HCT116 (cell line): ENCODE results near the gene PSMD3. TPM values are rescaled to one million over a fixed set of nuclear protein-coding genes. Genes with fewer than 3 reads are reported as not detected.
A peak's percentile ranks its signal among the peaks of the same experiment; 100 is the strongest.

ENCODE experiments used
- ATAC-seq: fragments of 200-7000 bp; cut with Tn5 transposase; 2 replicates; pipeline ENCODE4 v1.9.1; 2020; ENCODE audit warnings: mild to moderate bottlenecking, moderate library complexity
- BruUV-seq: library from RNA; stranded (reverse); fragments of 400-500 nt; replicated peaks from 2 replicates; lab custom pipeline; 2021; lab: Mats Ljungman, UMichigan
- CTCF ChIA-PET: fragments of 300-600 bp; sonication (Branson Sonifier 250); formaldehyde crosslinking; loops from one replicate; lab custom pipeline; 2021; ENCODE audit warnings: antibody characterized with exemption; lab: Charles Lee
- POLR2A ChIA-PET: fragments of 300-600, 350-600 bp; sonication (Branson Sonifier 250); formaldehyde crosslinking; loops from one replicate; lab custom pipeline; 2021; ENCODE audit warnings: antibody characterized with exemption; lab: Charles Lee
- RAD21 ChIA-PET, 2 experiments: fragments of 300-600 bp; sonication (Branson Sonifier 250); formaldehyde crosslinking; loops; one replicate each; lab custom pipeline; 2023; ENCODE audit warnings: low total read pairs in 2 of 2; ENCODE audit not compliant: uncharacterized antibody in 2 of 2, unreplicated experiment in 2 of 2, low non-redundant PET in 1 of 2; lab: Charles Lee
- DNase-seq: peaks from one replicate; pipeline ENCODE4 v3.0.0-alpha.2; 2010; ENCODE audit warnings: low read depth, low spot score
- H2AFZ ChIP-seq: fragments of 200-600 bp; shearing (Covaris generic), sonication (generic); 2 replicates; pipeline ENCODE4 v1.6.1; 2017; ENCODE audit warnings: low read depth, mixed run types, mixed read lengths, antibody characterized with exemption, low read length; ENCODE audit not compliant: poor library complexity, severe bottlenecking
- H3K27ac ChIP-seq: 2 replicates; pipeline ENCODE4 v1.5.1; 2012; ENCODE audit warnings: low read depth, low read length
- H3K27me3 ChIP-seq: fragments of 200-600 bp; sonication (generic); 2 replicates; pipeline ENCODE4 v1.6.1; 2016; ENCODE audit warnings: mixed run types, low read length, mixed read lengths; ENCODE audit not compliant: insufficient read depth
- H3K36me3 ChIP-seq, 2 experiments: fragments of 200-500 bp in 1 of 2; fragments of 200-600 bp in 1 of 2; sonication (Bioruptor generic) in 1 of 2; sonication (generic) in 1 of 2; 2 replicates each; pipeline versions ENCODE4 v1.5.1 to v1.6.1; 2014 to 2016; ENCODE audit warnings: low read length in 2 of 2, inconsistent platforms in 1 of 2, mixed read lengths in 1 of 2, mixed run types in 1 of 2; ENCODE audit not compliant: insufficient read depth in 2 of 2, control insufficient read depth in 1 of 2
- H3K4me1 ChIP-seq, 2 experiments: fragments of 200-600 bp in 1 of 2; sonication (generic) in 1 of 2; 2 replicates each; pipeline versions ENCODE4 v1.5.1 to v1.6.1; 2012 to 2017; ENCODE audit warnings: low read length in 2 of 2, inconsistent platforms in 1 of 2, mild to moderate bottlenecking in 1 of 2, mixed read lengths in 1 of 2, mixed run types in 1 of 2, moderate library complexity in 1 of 2; ENCODE audit not compliant: insufficient read depth in 2 of 2, control insufficient read depth in 1 of 2
- H3K4me2 ChIP-seq: fragments of 200-600 bp; sonication (generic); 2 replicates; pipeline ENCODE4 v1.6.1; 2017; ENCODE audit warnings: mixed run types, low read length, mixed read lengths
- H3K4me3 ChIP-seq, 2 experiments: fragments of 200-600 bp in 1 of 2; sonication (generic) in 1 of 2; replicated peaks in 1 of 2; 2 replicates each; pipeline ENCODE4 v1.5.1; 2011 to 2016; ENCODE audit warnings: low read length in 2 of 2, control low read depth in 1 of 2, low read depth in 1 of 2, mild to moderate bottlenecking in 1 of 2, mixed read lengths in 1 of 2, mixed run types in 1 of 2
- H3K79me2 ChIP-seq: fragments of 200-600 bp; sonication (generic); 2 replicates; pipeline ENCODE4 v1.6.1; 2017; ENCODE audit warnings: mild to moderate bottlenecking, mixed run types, low read length, moderate library complexity, mixed read lengths; ENCODE audit not compliant: insufficient read depth
- H3K9ac ChIP-seq: fragments of 200-600 bp; sonication (generic); 2 replicates; pipeline ENCODE4 v1.6.1; 2016; ENCODE audit warnings: low read length, mixed read lengths
- H3K9me2 ChIP-seq: fragments of 200-600 bp; sonication (generic), shearing (Covaris generic); 2 replicates; pipeline ENCODE4 v1.6.1; 2017; ENCODE audit warnings: mixed run types, mild to moderate bottlenecking, moderate library complexity; ENCODE audit not compliant: insufficient read depth
- H3K9me3 ChIP-seq, 2 experiments: fragments of 200-500 bp in 1 of 2; fragments of 200-600 bp in 1 of 2; sonication (Bioruptor generic) in 1 of 2; sonication (generic) in 1 of 2; 2 replicates each; pipeline ENCODE4 v1.6.1; 2014 to 2017; ENCODE audit warnings: low read length in 2 of 2, mixed read lengths in 2 of 2, inconsistent platforms in 1 of 2, low read depth in 1 of 2, mild to moderate bottlenecking in 1 of 2, mixed run types in 1 of 2, moderate library complexity in 1 of 2; ENCODE audit not compliant: control insufficient read depth in 1 of 2, insufficient read depth in 1 of 2
- H4K20me1 ChIP-seq: fragments of 200-600 bp; sonication (generic), shearing (Covaris generic); 2 replicates; pipeline ENCODE4 v1.6.1; 2017; ENCODE audit warnings: mixed run types, mild to moderate bottlenecking, moderate library complexity; ENCODE audit not compliant: insufficient read depth
- ATF3 ChIP-seq: IDR thresholded peaks from 2 replicates; pipeline ENCODE4 v1.6.1; 2012
- CTCF ChIP-seq, 3 experiments: fragments of 200-600 bp in 1 of 3; sonication (generic) in 1 of 3; IDR thresholded peaks in 2 of 3; conservative IDR thresholded peaks in 1 of 3; 2 replicates each; pipeline ENCODE4 v1.5.1; 2012 to 2017; ENCODE audit warnings: low read depth in 2 of 3, low read length in 2 of 3, antibody characterized with exemption in 1 of 3, borderline replicate concordance in 1 of 3, control low read depth in 1 of 3, mild to moderate bottlenecking in 1 of 3, mixed read lengths in 1 of 3, mixed run types in 1 of 3, moderate library complexity in 1 of 3; ENCODE audit not compliant: insufficient read depth in 1 of 3
- ELF1 ChIP-seq: IDR thresholded peaks from 2 replicates; pipeline ENCODE4 v1.6.1; 2012; ENCODE audit warnings: low read depth, borderline replicate concordance
- EZH2phosphoT487 ChIP-seq: fragments of 200-600 bp; IDR thresholded peaks from 2 replicates; pipeline ENCODE4 v1.6.1; 2018; ENCODE audit warnings: antibody characterized with exemption, borderline replicate concordance
- JUND ChIP-seq: IDR thresholded peaks from 2 replicates; pipeline ENCODE4 v1.6.1; 2012
- POLR2A ChIP-seq: IDR thresholded peaks from 2 replicates; pipeline ENCODE4 v1.7.0; 2011; ENCODE audit warnings: borderline replicate concordance; ENCODE audit not compliant: insufficient read depth, insufficient read length; ENCODE audit errors: extremely low read depth
- SIN3A ChIP-seq: IDR thresholded peaks from 2 replicates; pipeline ENCODE4 v1.6.1; 2012; ENCODE audit warnings: low read depth
- SRF ChIP-seq: IDR thresholded peaks from 2 replicates; pipeline ENCODE4 v1.6.1; 2012; ENCODE audit warnings: low read depth
- YY1 ChIP-seq: IDR thresholded peaks from 2 replicates; pipeline ENCODE4 v1.6.1; 2011; ENCODE audit warnings: low read length, low read depth, moderate library complexity, mild to moderate bottlenecking; ENCODE audit not compliant: insufficient replicate concordance; ENCODE audit errors: extremely low read depth
- ZFX ChIP-seq: fragments of 450-650 bp; IDR thresholded peaks from 2 replicates; pipeline ENCODE4 v1.6.1; 2017
- ZNF274 ChIP-seq: fragments of 200-500 bp; sonication (Bioruptor generic); IDR thresholded peaks from 2 replicates; pipeline ENCODE4 v1.6.1; 2014; ENCODE audit warnings: mild to moderate bottlenecking, low read depth, low read length, inconsistent platforms
- intact Hi-C: fragments of 100-400 bp; cut with micrococcal nuclease; formaldehyde crosslinking; loops from 2 replicates; pipeline ENCODE4 v1.10.0; 2022
- total RNA-seq: library from RNA; stranded (reverse); gene quantifications from one replicate; pipeline ENCODE4 v1.2.1, GENCODE V29; 2021; ENCODE audit not compliant: unreplicated experiment

PSMD3 gene
- total RNA-seq, 1 experiment from 2014 or later = 152 TPM

- DNase-seq = no peak
- H3K27ac ChIP-seq = no peak overlapping the region
- ChIA-PET CTCF (no interaction called here), POLR2A (no interaction called here), RAD21 (no interaction called here)
- peaks cover 11 to 16% of the 10 kb centered on the region in 2 experiments for H3K4me1 ChIP-seq
- H3K9me3 ChIP-seq = no peaks in the 10 kb centered on the region
- no peaks in the 10 kb centered on the region for H3K9me2 ChIP-seq
- H3K27me3 ChIP-seq = no peaks in the 10 kb centered on the region
- BruUV-seq = no TSS peak
- no peaks in the 10 kb centered on the region for H3K36me3 ChIP-seq
- H3K4me3 ChIP-seq = no peak overlapping the region
- H4K20me1 ChIP-seq = no peaks in the 10 kb centered on the region
- ATAC-seq = peak; percentile 59
- H3K4me2 ChIP-seq = peak overlapping the region; percentile 50
- no peak overlapping the region for H3K9ac ChIP-seq
- H3K79me2 ChIP-seq = no peaks in the 10 kb centered on the region
- intact Hi-C loops = no loop called here
- no peak overlapping the region for H2AFZ ChIP-seq
- TF ChIP-seq YY1 (no peak), SRF (no peak), ELF1 (no peak), ATF3 (no peak), POLR2A (no peak), JUND (no peak), SIN3A (no peak), ZNF274 (no peak), CTCF (IDR thresholded peaks at IDR 0.05 in 2 of 3, conservative IDR thresholded peaks at IDR 0.05 in 1 of 3; ENCODE audit: borderline replicate concordance in 1 of 3, insufficient read depth in 1 of 3, low read depth in 2 of 3, low read length in 2 of 3) (no peak), EZH2phosphoT487 (no peak), ZFX (no peak)
Observed at GRCh38 chr17:39935909-39936308, 44.7 kb upstream of the PSMD3 start.
